Cardiac muscle cell (in vitro differentiated cells and primary cell): ENCODE measurements around the gene RAPGEF4. TPM values are rescaled to one million over a fixed set of nuclear protein-coding genes. Genes with fewer than 3 reads are reported as not detected.
A peak's percentile ranks its signal among the peaks of the same experiment; 100 is the strongest.

ENCODE experiments used
- DNase-seq, 2 donors: peaks; one replicate each; pipeline versions ENCODE4 v3.0.0 to v3.0.0-alpha.2; 2010 to 2017; ENCODE audit warnings: low read depth in 1 of 2, low spot score in 1 of 2
- H3K27ac ChIP-seq: fragments of 200-600 bp; sonication (generic); 2 replicates; pipeline ENCODE4 v1.5.1; 2016
- H3K27me3 ChIP-seq: fragments of 200-600 bp; sonication (generic); 2 replicates; pipeline ENCODE4 v1.6.0; 2016; ENCODE audit warnings: control low read depth
- H3K36me3 ChIP-seq: fragments of 200-600 bp; sonication (generic); 2 replicates; pipeline ENCODE4 v1.5.1; 2016; ENCODE audit warnings: control low read depth
- H3K4me1 ChIP-seq: fragments of 200-600 bp; sonication (generic); 2 replicates; pipeline ENCODE4 v1.8.1; 2017; ENCODE audit warnings: low read depth, mild to moderate bottlenecking, mixed run types
- H3K4me3 ChIP-seq: fragments of 200-600 bp; sonication (generic); 2 replicates; pipeline ENCODE4 v1.5.1; 2016; ENCODE audit warnings: mild to moderate bottlenecking
- H3K9me3 ChIP-seq: fragments of 200-600 bp; sonication (generic); 2 replicates; pipeline ENCODE4 v1.5.1; 2017; ENCODE audit warnings: low read depth, mild to moderate bottlenecking, control low read depth
- polyA plus RNA-seq: library from polyadenylated mRNA; unstranded; fragments of >200 nt; fragmentation: Nextera tagmentation; extraction: Ambion mirVana; gene quantifications from 2 replicates; pipeline ENCODE4 v1.2.1, GENCODE V29; 2016
- total RNA-seq: library from RNA; depleted of rRNA; stranded (reverse); fragments of >200 nt; gene quantifications from 2 replicates; pipeline ENCODE4 v1.2.3, GENCODE V29; 2016
- TF ChIP-seq, protein P1 (sequence below): IDR thresholded peaks from 2 replicates; pipeline ENCODE4 v1.5.1; 2012; ENCODE audit warnings: low read depth, mild to moderate bottlenecking, low read length

The RAPGEF4 gene
- total and polyA plus RNA-seq, 2 experiments from 2014 or later = 5.3 to 21.2 TPM

DNA sequence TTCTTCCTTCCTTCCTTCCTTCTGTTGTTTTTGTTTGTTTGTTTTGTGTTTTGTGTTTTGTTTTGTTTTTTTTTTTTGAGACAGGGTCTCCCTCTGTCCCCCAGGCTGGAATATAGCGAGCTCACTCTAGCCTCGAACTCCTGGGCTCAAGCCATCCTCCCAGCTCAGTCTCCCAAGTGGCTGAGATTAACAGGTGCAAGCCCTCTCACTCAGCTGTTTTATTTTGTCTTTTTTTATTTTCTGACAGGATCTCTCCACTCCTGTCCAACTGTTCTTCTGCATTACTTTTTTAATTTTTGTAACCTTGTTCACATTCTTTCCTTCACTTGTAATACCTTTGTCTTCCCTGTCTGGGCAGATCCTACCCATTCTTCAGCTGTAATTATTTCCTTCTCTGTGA, 363.6 kb downstream of the RAPGEF4 start:
- no peak overlapping the region for H3K27ac ChIP-seq
- H3K4me3 ChIP-seq = no peak overlapping the region
- TF ChIP-seq, protein P1, sequence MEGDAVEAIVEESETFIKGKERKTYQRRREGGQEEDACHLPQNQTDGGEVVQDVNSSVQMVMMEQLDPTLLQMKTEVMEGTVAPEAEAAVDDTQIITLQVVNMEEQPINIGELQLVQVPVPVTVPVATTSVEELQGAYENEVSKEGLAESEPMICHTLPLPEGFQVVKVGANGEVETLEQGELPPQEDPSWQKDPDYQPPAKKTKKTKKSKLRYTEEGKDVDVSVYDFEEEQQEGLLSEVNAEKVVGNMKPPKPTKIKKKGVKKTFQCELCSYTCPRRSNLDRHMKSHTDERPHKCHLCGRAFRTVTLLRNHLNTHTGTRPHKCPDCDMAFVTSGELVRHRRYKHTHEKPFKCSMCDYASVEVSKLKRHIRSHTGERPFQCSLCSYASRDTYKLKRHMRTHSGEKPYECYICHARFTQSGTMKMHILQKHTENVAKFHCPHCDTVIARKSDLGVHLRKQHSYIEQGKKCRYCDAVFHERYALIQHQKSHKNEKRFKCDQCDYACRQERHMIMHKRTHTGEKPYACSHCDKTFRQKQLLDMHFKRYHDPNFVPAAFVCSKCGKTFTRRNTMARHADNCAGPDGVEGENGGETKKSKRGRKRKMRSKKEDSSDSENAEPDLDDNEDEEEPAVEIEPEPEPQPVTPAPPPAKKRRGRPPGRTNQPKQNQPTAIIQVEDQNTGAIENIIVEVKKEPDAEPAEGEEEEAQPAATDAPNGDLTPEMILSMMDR = no peak
- H3K9me3 ChIP-seq = no peaks in the 10 kb centered on the region
- DNase-seq = no peak
- H3K36me3 ChIP-seq = peaks cover 27% of the 10 kb centered on the region
- no peaks in the 10 kb centered on the region for H3K27me3 ChIP-seq
- H3K4me1 ChIP-seq = peaks cover 9% of the 10 kb centered on the region

DNA sequence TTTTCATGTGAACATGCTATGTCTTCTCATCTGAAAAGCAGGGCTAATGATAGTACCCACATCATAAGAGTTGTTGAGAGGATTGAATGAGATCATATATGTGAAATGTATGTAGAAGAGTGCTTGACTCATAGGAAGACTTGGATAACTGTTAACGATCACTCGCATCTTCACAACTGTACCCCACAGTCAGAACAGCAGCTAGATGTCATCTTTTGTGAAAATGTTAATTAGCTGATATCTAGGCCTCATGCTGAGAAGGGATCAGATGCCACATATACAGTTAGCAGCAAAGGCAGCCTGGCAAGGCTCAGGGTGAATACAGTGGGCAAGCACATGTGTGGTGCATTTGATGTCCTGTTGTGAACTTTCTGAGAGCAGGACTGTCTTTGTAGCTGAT, 364.2 kb downstream of the RAPGEF4 start:
- Histone ChIP-seq H3K36me3 (peaks cover 27% of the 10 kb centered on the region), H3K9me3 (no peaks in the 10 kb centered on the region), H3K4me1 (peaks cover 9% of the 10 kb centered on the region), H3K27ac (no peak overlapping the region), H3K4me3 (no peak overlapping the region), H3K27me3 (no peaks in the 10 kb centered on the region)
- TF ChIP-seq, protein P1 = no peak
- DNase-seq = no peak

DNA sequence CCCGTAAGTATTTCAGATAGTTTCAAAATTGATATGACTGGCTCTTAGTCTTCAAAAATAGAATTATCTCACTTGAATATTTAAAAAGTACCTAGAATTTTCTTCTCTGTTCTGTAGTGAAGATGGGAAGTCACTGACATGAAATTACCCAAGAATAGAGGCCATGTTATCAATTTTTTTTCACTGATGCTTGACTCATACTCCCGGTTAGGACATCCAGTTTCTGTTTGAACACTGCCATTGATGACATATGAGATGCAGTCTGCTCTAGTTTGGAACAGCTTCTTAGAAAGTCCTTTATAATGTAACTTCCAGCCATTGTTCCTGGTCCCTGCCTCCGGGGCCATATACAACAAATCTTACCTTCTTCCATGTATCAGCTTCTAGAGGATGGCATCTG, 366.0 kb downstream of the RAPGEF4 start:
- H3K4me1 ChIP-seq = peaks cover 13% of the 10 kb centered on the region
- H3K9me3 ChIP-seq = no peaks in the 10 kb centered on the region
- H3K27ac ChIP-seq = no peak overlapping the region
- peaks cover 13% of the 10 kb centered on the region for H3K36me3 ChIP-seq
- H3K4me3 ChIP-seq = no peak overlapping the region
- no peaks in the 10 kb centered on the region for H3K27me3 ChIP-seq
- peak in 1 of 2 donors; percentile 79 for DNase-seq
- TF ChIP-seq, protein P1 = no peak

Other genes starting within 250 kb of the RAPGEF4 start
- 619 and 1,005 TPM in 2 replicates for gene PDK1, start 179.8 kb upstream of the RAPGEF4 start, total RNA-seq
- gene PDK1, start 179.8 kb upstream of the RAPGEF4 start, polyA plus RNA-seq = 383 and 432 TPM in 2 replicates